ENCODE results near the gene DISC1.

DNA sequence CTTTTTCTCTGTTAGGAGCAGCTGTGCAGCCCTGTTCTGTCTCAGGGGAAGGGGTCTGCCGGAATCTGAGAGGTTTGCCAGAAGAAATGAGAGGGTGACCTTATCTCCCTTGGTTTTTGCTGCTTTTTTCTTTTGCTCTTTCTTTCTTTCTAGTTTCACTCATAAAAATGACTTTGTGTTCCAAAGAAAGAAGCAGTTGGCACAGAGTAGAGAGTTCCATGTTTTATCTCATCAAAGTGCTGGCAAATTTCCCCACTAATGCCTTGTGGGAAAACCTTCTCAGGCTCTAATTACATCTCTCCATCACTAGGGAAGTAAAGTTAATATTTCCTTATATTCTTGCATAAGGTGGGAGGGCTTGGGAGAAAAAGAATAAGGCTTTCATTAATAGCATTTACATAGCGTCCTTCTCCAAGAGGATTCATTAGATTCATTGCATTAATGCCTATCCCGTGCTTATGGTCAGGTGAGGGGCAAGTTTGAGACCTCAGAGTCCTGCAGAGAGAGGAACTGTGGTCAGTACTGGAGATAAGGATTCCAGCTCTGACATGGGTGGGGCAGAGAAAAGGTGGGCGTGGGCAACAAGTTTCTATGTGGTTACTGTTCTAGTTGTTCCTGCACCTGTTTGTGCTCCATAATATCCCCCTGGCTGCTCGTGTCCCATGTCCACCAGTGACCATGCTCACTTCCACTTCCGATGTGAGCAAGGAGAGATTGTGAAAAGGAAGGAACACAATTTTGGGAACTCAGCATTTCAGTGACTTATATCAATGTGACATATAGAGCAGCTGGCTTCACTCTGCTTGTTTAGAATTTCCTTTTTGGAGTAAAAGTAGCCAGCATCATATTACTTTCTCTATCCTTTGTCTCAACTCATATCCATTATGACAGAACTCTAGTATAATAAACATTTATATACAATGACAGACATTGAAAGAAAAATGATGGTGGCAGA is 79.5 kb downstream of the DISC1 start:
- TF ChIP-seq SP1 (IDR thresholded peaks at IDR 0.05) (no peak), L3MBTL2 (conservative IDR thresholded peaks at IDR 0.05) (no peak)
